Mesenchymal stem cell (in vitro differentiated cells and primary cell): ENCODE results near the gene S100A14.
A peak's percentile ranks its signal among the peaks of the same experiment; 100 is the strongest.

Experiments
- DNase-seq: peaks from one replicate; pipeline ENCODE4 v3.0.0-alpha.2; 2013
- H2AFZ ChIP-seq: one replicate; pipeline ENCODE4 v1.6.1; 2013; ENCODE audit warnings: low read depth, mild to moderate bottlenecking, control low read depth, inconsistent platforms, low read length, moderate library complexity
- H2AK5ac ChIP-seq: 2 replicates; pipeline ENCODE4 v1.6.1; 2013; ENCODE audit warnings: low read length, moderate library complexity, mild to moderate bottlenecking, inconsistent platforms; ENCODE audit not compliant: severe bottlenecking
- H2BK120ac ChIP-seq: one replicate; pipeline ENCODE4 v1.6.1; 2013; ENCODE audit warnings: low read depth, mild to moderate bottlenecking, inconsistent platforms, low read length, moderate library complexity
- H2BK12ac ChIP-seq, 2 experiments: one replicate each; pipeline ENCODE4 v1.6.1; 2013; ENCODE audit warnings: inconsistent platforms in 2 of 2, low read length in 2 of 2, mild to moderate bottlenecking in 2 of 2, moderate library complexity in 2 of 2, control low read depth in 1 of 2
- H2BK15ac ChIP-seq: one replicate; pipeline ENCODE4 v1.6.1; 2013; ENCODE audit warnings: mild to moderate bottlenecking, low read depth, inconsistent platforms; ENCODE audit not compliant: poor library complexity, severe bottlenecking
- H2BK5ac ChIP-seq: 2 replicates; pipeline ENCODE4 v1.6.1; 2013; ENCODE audit warnings: low read depth, mild to moderate bottlenecking, low read length, control low read depth, inconsistent platforms; ENCODE audit not compliant: poor library complexity, severe bottlenecking
- H3K14ac ChIP-seq, 2 experiments: one replicate each; pipeline ENCODE4 v1.6.1; 2013; ENCODE audit warnings: inconsistent platforms in 2 of 2, low read length in 2 of 2, control low read depth in 1 of 2, mild to moderate bottlenecking in 1 of 2, moderate library complexity in 1 of 2
- H3K18ac ChIP-seq, 2 experiments: one replicate each; pipeline ENCODE4 v1.6.1; 2013; ENCODE audit warnings: inconsistent platforms in 2 of 2, low read length in 2 of 2, control low read depth in 1 of 2, low read depth in 1 of 2, mild to moderate bottlenecking in 1 of 2
- H3K23ac ChIP-seq, 2 experiments: one replicate each; pipeline ENCODE4 v1.6.1; 2013; ENCODE audit warnings: inconsistent platforms in 2 of 2, low read length in 2 of 2, mild to moderate bottlenecking in 2 of 2, moderate library complexity in 2 of 2, control low read depth in 1 of 2
- H3K27ac ChIP-seq: 2 replicates; pipeline ENCODE4 v1.5.1; 2013; ENCODE audit warnings: mild to moderate bottlenecking, moderate library complexity, low read length, control low read depth, inconsistent platforms; ENCODE audit not compliant: poor library complexity, severe bottlenecking
- H3K27me3 ChIP-seq, 2 experiments: 2 replicates each; pipeline versions ENCODE4 v1.6.1 to v1.7.0; 2013; ENCODE audit warnings: low read length in 2 of 2, mild to moderate bottlenecking in 2 of 2, moderate library complexity in 2 of 2, control low read depth in 1 of 2, inconsistent platforms in 1 of 2; ENCODE audit not compliant: control insufficient read depth in 1 of 2, insufficient read depth in 1 of 2
- H3K36me3 ChIP-seq, 2 experiments: 2 replicates each; pipeline versions ENCODE4 v1.6.1 to v1.7.0; 2013; ENCODE audit warnings: low read length in 2 of 2, control low read depth in 1 of 2, inconsistent platforms in 1 of 2, low read depth in 1 of 2, mild to moderate bottlenecking in 1 of 2; ENCODE audit not compliant: insufficient read depth in 2 of 2, control insufficient read depth in 1 of 2
- H3K4ac ChIP-seq, 2 experiments: one replicate each; pipeline ENCODE4 v1.6.1; 2013; ENCODE audit warnings: inconsistent platforms in 2 of 2, low read length in 2 of 2, mild to moderate bottlenecking in 2 of 2, moderate library complexity in 2 of 2, control low read depth in 1 of 2, low read depth in 1 of 2
- H3K4me1 ChIP-seq: 2 replicates; pipeline ENCODE4 v1.6.1; 2013; ENCODE audit warnings: low read depth, low read length, control low read depth; ENCODE audit not compliant: control insufficient read depth, insufficient read depth
- H3K4me2 ChIP-seq: 2 replicates; pipeline ENCODE4 v1.6.1; 2013; ENCODE audit warnings: low read length, mild to moderate bottlenecking, inconsistent platforms; ENCODE audit not compliant: poor library complexity, severe bottlenecking
- H3K4me3 ChIP-seq, 2 experiments: 2 replicates each; pipeline versions ENCODE4 v1.5.1 to v1.7.0; 2013; ENCODE audit warnings: low read length in 2 of 2, mild to moderate bottlenecking in 2 of 2, control low read depth in 1 of 2, low read depth in 1 of 2; ENCODE audit not compliant: insufficient read depth in 1 of 2
- H3K79me1 ChIP-seq: replicated peaks from 2 replicates; pipeline ENCODE4 v1.6.1; 2013; ENCODE audit warnings: mild to moderate bottlenecking, control low read depth, low read length, inconsistent platforms; ENCODE audit not compliant: poor library complexity, severe bottlenecking
- H3K9ac ChIP-seq: 2 replicates; pipeline ENCODE4 v1.7.0; 2013; ENCODE audit warnings: mild to moderate bottlenecking, low read length, moderate library complexity
- H3K9me3 ChIP-seq: 2 replicates; pipeline ENCODE4 v1.7.0; 2013; ENCODE audit warnings: mild to moderate bottlenecking, low read length; ENCODE audit not compliant: control insufficient read depth
- H4K8ac ChIP-seq: one replicate; pipeline ENCODE4 v1.6.1; 2013; ENCODE audit warnings: inconsistent platforms, mild to moderate bottlenecking, low read length, moderate library complexity
- H4K91ac ChIP-seq: one replicate; pipeline ENCODE4 v1.6.1; 2013; ENCODE audit warnings: mild to moderate bottlenecking, low read length, inconsistent platforms
- WGBS: methylation state at CpG from one replicate; pipeline ENCODE4 v1.1.7; 2013; ENCODE audit warnings: mixed read lengths; 5-methylcytosine and 5-hydroxymethylcytosine counted together

The S100A14 gene

DNA sequence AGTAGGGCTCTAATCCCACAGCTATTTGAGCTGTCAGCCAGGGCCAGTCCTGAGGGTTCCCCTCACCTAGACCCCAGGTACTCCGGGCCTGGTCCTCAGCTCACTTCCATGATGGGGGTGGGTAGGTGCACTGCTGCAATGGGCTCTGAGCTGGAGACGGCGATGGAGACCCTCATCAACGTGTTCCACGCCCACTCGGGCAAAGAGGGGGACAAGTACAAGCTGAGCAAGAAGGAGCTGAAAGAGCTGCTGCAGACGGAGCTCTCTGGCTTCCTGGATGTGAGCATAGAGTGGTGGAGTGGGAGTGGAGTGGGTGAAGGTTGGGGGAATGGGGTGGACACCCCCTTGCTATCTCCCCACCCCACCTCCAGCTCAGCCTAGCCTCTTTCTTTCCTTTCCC, 14.3 kb upstream of the S100A14 start:
- no peak overlapping the region for H3K4me3 ChIP-seq
- no peak overlapping the region for H2BK5ac ChIP-seq

DNA sequence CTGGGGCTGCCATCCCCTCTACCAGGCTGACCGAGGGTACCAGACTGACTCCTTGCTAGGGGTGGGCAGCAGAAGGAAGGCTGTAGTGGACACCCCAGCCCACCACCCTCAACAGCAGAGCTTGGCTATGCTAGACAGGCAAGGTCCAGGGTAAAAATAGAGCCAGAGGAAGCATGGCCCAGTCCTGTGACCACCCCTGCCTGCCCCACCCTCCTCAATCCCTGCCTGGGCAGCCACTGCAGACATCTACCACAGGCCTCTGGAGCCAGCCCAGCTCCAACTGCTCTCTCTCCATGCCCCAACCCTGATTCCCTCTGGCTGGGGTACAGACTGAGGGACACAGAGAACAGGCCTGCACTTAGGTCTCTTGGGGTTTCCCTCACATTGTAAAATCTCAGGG, 13.8 kb upstream of the S100A14 start:
- peak overlapping the region; percentile 74 to 75 for H2BK12ac ChIP-seq
- H2BK15ac ChIP-seq = peak overlapping the region; percentile 13
- H3K27me3 ChIP-seq = no peaks in the 10 kb centered on the region
- peak overlapping the region in 1 of 2 experiments; percentile 7 for H3K4ac ChIP-seq
- H3K14ac ChIP-seq = peak overlapping the region in 1 of 2 experiments; percentile 78
- peaks cover 5 to 15% of the 10 kb centered on the region in 2 experiments for H3K36me3 ChIP-seq
- peak overlapping the region; percentile 50 for H2AK5ac ChIP-seq
- no peak overlapping the region for H2AFZ ChIP-seq
- peaks cover 7% of the 10 kb centered on the region for H3K79me1 ChIP-seq
- H4K8ac ChIP-seq = peak overlapping the region; percentile 56
- H3K18ac ChIP-seq = peak overlapping the region; percentile 25 to 47
- no peak overlapping the region for H2BK5ac ChIP-seq
- H3K4me3 ChIP-seq = no peak overlapping the region
- H3K9me3 ChIP-seq = no peaks in the 10 kb centered on the region
- no peak overlapping the region for H3K4me2 ChIP-seq
- H4K91ac ChIP-seq = peak overlapping the region; percentile 88
- no peak overlapping the region for H3K9ac ChIP-seq
- peaks cover 35% of the 10 kb centered on the region for H3K4me1 ChIP-seq
- no peak for DNase-seq
- no peak overlapping the region for H3K23ac ChIP-seq
- no peak overlapping the region for H2BK120ac ChIP-seq
- H3K27ac ChIP-seq = no peak overlapping the region
- WGBS = 100% methylated on average over 1 of the region's 1 CpG

More for the DNA sequence above, 14.3 kb upstream of the S100A14 start:
- no peak overlapping the region for H3K23ac ChIP-seq
- DNase-seq = no peak
- H2BK12ac ChIP-seq = peak overlapping the region; percentile 65 to 75
- no peak overlapping the region for H3K9ac ChIP-seq
- H2BK120ac ChIP-seq = no peak overlapping the region
- H3K14ac ChIP-seq = no peak overlapping the region
- peaks cover 34% of the 10 kb centered on the region for H3K4me1 ChIP-seq
- H2AK5ac ChIP-seq = peak overlapping the region; percentile 55
- no peak overlapping the region for H3K18ac ChIP-seq
- no peak overlapping the region for H3K4ac ChIP-seq
- no peak overlapping the region for H3K4me2 ChIP-seq
- no peaks in the 10 kb centered on the region for H3K9me3 ChIP-seq
- H3K36me3 ChIP-seq = peaks cover under 1 to 11% of the 10 kb centered on the region in 2 experiments
- no peak overlapping the region for H4K8ac ChIP-seq
- H3K27ac ChIP-seq = peak overlapping the region; percentile 15
- no peaks in the 10 kb centered on the region for H3K27me3 ChIP-seq
- peaks cover 7% of the 10 kb centered on the region for H3K79me1 ChIP-seq
- WGBS = 93% methylated on average over 6 of the region's 7 CpGs
- H2BK15ac ChIP-seq = no peak overlapping the region
- peak overlapping the region; percentile 64 for H4K91ac ChIP-seq
- H2AFZ ChIP-seq = no peak overlapping the region

DNA sequence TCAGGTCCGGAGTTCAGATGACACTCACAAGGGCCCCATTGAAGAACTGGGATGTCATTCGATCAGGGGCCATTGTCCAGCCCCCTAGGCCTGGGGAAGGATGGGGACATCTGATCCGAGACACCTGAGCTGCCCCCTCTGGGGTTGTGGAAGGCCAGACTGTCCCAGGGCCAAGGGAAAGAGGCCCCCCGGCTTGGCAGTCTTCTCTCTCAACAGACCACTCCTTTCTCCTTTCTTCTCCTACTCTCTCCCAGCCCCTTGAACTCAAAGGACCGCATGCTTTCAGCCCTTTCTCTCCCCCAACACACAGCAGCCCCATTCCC, 13.2 kb upstream of the S100A14 start:
- Histone ChIP-seq H2AFZ (no peak overlapping the region), H3K27me3 (no peaks in the 10 kb centered on the region), H3K4me1 (peaks cover 37% of the 10 kb centered on the region), H2BK120ac (no peak overlapping the region), H2BK15ac (peak overlapping the region; percentile 92), H3K23ac (no peak overlapping the region), H2AK5ac (peak overlapping the region; percentile 3), H3K14ac (no peak overlapping the region), H3K18ac (no peak overlapping the region), H3K9me3 (no peaks in the 10 kb centered on the region), H3K4me3 (no peak overlapping the region), H3K36me3 (peaks cover 7 to 21% of the 10 kb centered on the region in 2 experiments), H3K79me1 (peaks cover 7% of the 10 kb centered on the region), H3K4ac (peak overlapping the region; percentile 30 to 59), H4K91ac (peak overlapping the region; percentile 70), H3K27ac (no peak overlapping the region), H4K8ac (peak overlapping the region; percentile 62), H3K9ac (no peak overlapping the region), H3K4me2 (no peak overlapping the region), H2BK12ac (peak overlapping the region; percentile 28 to 88), H2BK5ac (no peak overlapping the region)
- no peak for DNase-seq
- WGBS = 94% methylated on average over 5 of the region's 5 CpGs

DNA sequence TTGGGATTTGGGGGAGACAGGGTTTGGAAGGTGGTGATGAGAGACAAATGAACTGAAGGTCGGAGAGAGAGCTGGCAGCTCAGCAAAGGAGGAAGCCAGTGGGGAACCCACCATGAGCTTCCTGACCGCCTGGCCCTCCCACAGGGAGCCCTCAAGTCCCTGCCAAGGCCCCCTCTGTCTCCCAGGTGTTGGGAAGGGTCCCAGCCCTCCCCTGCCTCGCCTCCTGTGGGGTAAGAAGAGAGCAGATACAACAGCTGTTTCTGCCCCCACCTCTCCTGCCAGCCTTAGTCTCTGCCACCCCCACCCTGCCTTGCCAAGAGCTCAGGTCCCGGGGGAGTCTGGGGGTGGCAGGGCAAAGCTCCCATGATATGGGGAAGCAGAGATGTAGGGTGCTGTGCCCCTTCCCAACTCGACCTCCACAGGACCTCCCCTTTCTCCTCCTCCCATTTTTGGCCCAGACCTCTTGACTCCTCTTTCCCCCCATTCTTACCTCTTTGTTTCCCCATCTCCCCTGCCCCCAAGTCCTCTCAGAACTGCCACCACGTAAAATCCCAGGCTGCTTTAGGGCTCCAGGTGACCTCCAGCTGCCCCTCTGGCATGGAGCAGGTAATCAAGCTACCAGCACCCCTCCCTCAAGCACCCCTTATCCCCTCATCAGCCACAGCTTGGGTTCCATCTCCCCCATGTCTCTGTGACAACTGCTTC, 12.7 kb upstream of the S100A14 start:
- Histone ChIP-seq H3K27me3 (no peaks in the 10 kb centered on the region), H4K8ac (peak overlapping the region; percentile 62), H3K4me3 (no peak overlapping the region), H3K9me3 (no peaks in the 10 kb centered on the region), H2BK15ac (peak overlapping the region; percentile 92), H3K27ac (no peak overlapping the region), H3K4me1 (peaks cover 37% of the 10 kb centered on the region), H2BK12ac (peak overlapping the region; percentile 28 to 94), H3K9ac (no peak overlapping the region), H3K14ac (no peak overlapping the region), H3K18ac (peak overlapping the region in 1 of 2 experiments; percentile 91), H2AK5ac (peak overlapping the region; percentile 3), H2BK120ac (no peak overlapping the region), H3K4me2 (no peak overlapping the region), H4K91ac (peak overlapping the region; percentile 93), H3K23ac (no peak overlapping the region), H3K79me1 (peaks cover 7% of the 10 kb centered on the region), H3K4ac (peak overlapping the region; percentile 30 to 59), H3K36me3 (peaks cover 7 to 26% of the 10 kb centered on the region in 2 experiments), H2BK5ac (peak overlapping the region; percentile 51), H2AFZ (no peak overlapping the region)
- 86% methylated on average over 6 of the region's 6 CpGs for WGBS
- no peak for DNase-seq
